ENCODE measurements around the gene CDH15.

The CDH15 gene, protein sequence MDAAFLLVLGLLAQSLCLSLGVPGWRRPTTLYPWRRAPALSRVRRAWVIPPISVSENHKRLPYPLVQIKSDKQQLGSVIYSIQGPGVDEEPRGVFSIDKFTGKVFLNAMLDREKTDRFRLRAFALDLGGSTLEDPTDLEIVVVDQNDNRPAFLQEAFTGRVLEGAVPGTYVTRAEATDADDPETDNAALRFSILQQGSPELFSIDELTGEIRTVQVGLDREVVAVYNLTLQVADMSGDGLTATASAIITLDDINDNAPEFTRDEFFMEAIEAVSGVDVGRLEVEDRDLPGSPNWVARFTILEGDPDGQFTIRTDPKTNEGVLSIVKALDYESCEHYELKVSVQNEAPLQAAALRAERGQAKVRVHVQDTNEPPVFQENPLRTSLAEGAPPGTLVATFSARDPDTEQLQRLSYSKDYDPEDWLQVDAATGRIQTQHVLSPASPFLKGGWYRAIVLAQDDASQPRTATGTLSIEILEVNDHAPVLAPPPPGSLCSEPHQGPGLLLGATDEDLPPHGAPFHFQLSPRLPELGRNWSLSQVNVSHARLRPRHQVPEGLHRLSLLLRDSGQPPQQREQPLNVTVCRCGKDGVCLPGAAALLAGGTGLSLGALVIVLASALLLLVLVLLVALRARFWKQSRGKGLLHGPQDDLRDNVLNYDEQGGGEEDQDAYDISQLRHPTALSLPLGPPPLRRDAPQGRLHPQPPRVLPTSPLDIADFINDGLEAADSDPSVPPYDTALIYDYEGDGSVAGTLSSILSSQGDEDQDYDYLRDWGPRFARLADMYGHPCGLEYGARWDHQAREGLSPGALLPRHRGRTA

DNA sequence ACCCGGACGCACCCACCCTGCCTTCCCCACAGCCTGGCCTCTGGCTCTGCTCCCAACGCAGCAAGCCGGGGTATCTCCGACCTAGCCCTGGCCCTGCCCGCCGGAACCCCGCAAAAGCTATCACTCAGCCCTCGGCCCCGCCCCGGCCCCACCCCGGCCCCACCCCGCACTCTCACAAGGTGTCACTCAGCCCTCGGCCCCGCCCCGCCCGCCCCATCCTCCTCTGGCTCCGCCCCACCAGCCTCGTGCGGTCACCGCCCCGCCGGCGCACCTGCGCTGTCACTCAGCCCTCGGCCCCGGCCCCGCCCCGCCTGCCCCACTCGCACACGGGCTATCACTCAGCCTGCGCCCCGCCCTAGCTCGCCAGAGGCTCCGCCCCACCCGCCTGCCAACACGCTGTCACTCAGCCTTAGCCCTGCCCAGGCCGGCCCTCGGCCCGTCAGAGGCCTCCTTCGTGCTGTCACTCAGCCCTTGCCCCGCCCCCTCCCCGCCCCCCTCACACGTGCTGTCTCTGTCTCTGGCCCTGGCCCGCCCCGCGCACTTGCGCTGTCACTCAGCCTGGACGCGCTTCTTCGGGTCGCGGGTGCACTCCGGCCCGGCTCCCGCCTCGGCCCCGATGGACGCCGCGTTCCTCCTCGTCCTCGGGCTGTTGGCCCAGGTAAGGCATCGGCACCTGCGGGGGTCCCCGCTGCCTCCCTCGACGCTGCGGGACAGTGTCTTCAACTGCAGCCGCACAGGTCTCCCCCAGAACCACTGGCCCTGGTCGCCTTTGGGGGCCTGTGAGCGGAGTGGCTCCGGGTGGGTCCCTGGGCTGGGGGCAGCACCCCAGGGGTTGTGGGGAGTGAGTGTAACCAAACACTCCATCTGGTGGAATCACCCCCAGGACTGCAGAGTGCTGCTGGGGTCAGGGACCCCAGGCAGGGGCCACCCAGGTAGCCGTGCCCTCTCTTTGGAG lies at the start of gene CDH15:
TSS of gene CDH15 (plus strand) at position 533 of the 955 bp plus-strand sequence. CDS start at position 617, 84 bp downstream.
- DNase-seq: peak; percentile 86

DNA sequence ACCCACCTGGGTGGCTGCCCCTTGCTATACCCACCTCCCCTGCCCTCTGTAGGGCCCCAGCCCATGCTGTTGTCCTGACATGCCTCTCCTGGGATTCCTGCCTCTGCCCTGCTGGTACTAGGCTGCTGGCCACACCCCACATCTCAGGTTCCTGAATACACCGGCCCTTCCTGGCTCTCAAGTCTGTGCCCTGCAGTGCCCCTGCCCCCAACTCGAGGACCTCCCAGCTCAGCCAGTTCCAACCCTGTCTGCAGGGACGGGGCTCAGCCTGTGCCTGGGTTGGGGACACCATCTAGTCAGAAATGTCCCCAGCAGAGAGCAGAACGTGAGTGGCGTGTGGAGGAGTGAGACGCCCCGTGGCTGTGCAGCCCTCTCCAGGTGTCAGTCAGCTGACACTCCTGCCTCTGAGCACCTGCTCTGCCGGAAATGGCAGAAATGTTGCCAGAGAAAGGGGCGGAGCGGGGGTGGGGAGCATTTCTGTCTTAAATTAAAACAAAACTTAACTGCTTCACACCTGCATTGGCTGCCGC lies 49.2 kb upstream of the CDH15 start:
- no peak for DNase-seq

DNA sequence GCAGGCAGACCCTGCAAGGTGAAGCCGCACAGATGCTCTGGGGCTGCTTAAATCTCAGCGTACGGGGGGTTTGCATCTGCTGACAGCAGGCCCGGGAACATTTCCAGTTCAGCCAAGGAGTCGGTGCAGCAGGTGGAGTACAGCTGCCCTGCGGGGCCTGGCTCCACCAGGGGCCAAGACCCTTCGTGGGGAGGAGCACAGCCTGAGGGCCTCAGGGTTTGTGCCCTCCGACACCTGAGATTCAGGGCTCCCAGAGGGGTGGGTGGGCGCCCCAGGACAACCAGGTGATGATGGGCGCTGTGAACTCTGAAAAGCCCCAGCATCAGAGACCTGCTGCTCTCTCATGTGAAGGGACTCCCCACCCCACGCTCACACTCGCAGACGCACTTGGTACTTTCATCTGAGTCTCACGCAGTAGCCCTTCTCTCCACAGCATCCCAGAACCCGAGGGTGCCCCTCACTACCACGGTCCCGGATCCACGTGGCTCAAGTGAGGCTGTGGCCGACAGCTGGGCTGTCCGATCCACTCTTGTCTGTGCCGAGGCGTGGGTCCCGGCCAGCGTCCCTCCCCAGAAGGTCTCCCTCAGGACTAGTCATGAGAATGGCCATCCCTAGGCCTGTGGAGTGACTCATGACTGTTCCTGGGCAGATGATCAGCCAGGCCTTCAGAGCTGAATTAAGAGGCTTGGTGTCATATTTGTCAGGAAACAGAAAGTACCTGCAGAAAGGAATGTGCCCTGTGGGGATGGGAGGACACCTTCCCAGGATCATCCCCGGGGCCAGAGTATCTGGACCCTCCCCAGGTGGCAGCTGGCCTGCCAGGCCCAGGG lies 48.3 kb upstream of the CDH15 start:
- no peak for DNase-seq

DNA sequence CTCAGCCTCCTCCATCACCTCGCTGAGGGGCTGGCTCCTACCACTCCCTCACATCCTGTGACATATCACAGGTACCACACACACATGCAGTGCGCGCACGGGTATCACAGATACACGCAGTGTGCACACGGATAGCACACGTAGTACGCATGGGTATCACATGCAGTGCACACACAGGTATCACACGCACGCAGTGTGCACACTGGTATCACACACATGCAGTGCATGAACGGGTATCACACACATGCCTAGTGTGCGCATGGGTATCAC lies 47.8 kb upstream of the CDH15 start:
- DNase-seq: no peak

GRCh38 chr16:89129378-89129777 lies 42.2 kb upstream of the CDH15 start:
- no peak for DNase-seq

GRCh38 chr16:89130448-89130847 lies 41.1 kb upstream of the CDH15 start:
- no peak for DNase-seq

GRCh38 chr16:89131783-89132182 lies 39.8 kb upstream of the CDH15 start:
- DNase-seq: no peak

DNA sequence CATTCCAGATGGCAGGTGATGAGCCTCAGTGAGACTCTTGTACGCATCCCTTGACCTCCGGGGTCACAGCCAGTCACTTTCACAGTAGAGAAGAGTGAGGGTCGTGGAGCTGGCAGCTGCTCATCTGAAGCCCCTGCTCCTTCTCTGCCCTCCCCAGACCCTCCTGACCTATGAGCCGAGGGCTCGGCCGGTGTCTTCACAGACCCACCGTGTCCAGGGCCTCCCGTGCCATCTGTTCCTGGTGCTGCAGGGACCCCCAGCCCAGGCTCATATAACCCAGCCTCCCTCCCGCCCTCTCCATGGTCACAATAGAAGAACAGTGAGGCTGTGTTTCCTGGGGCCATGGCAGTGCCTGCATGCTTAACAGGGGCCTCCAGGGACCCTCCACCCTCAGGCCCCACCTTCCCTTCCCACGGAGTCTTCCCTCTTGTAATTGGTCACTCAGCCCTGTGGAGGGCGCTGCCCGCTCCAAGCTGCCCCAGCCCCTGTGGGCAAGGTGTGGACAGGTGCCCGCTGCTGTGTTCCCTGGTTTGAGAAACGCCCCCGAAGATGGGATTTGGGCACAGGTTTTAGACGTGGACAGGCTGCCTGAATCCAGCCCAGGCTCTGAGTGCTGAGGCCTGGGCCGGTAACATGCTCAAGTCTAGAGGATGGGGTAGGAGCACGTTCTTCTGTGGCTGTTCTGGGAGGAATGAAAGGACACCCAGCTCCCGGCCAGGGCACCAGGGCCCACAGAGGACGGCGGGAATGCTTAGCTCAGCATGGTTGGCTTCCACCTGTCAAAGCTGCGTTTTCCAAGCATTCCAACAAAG lies 39.1 kb upstream of the CDH15 start:
- no peak for DNase-seq

DNA sequence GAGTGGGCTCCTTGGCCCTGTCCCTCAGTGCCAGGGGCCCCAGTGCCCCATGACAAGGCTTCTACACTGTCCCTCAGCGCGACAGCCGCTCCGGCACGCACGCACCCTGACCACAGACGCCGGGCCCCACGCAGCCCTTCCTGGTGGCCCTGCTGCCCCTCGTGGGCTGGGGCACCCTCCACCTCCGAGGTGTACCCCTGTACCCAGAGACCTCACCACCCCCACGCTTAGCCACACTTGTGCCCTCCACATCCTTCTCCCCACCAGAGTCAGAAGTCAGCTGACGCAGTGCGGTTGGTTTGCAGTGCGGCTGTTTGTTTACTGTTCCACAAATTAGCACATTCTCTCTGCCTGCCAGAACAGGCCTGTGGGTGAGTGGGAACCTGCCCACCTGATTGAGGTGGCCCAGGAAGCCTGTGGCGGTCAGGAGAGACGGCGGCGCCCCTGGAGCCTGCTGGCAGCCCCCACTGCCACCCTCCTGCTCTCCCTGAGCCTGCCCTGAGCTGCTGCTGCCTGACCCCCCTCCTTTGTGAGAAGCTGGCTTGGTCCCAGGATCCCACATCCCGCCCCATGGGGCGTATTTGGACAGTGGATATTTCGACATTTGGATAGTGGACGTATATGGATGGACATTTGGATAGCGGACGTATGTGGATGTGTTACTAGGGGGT lies 38.0 kb upstream of the CDH15 start:
- no peak for DNase-seq

DNA sequence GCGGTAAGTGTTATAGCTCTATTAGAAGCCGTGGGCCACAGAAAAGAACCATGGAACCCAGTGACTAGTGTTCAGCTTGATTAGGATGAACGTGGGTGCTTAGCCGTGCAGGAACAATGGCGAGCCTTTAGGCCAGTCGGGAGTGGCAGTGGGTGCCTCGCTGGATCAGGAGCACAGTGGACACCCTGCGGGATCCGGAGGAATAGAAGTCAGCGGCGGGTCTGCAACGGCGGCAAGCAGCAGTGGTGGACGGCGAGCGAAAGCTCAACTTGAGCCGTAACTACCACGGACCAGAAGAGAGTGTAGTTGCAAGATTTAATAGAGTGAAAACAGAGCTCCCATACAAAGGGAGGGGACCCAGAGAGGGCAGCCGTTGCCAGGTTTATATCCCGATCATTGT lies 37.3 kb upstream of the CDH15 start:
- no peak for DNase-seq

DNA sequence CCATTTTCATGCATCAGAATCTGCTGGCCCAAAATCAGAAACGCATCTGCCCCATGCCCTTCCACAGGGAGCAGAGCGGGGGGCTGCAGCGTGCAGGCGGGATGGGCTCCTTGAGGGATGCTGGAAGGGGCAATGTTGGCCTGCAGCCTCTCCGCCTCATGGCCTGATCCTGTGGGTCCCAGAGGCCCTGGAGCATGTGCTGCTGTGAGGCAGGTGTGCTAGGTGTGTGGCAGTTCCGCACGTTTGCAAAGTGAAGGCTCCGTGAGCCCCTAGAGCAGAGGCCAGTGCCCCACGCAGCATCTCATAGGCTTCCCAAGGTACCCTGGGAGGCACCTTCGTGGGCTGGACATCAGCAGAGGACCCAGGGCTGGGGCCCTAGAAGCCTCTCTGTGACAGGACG lies 36.4 kb upstream of the CDH15 start:
- DNase-seq: no peak

DNA sequence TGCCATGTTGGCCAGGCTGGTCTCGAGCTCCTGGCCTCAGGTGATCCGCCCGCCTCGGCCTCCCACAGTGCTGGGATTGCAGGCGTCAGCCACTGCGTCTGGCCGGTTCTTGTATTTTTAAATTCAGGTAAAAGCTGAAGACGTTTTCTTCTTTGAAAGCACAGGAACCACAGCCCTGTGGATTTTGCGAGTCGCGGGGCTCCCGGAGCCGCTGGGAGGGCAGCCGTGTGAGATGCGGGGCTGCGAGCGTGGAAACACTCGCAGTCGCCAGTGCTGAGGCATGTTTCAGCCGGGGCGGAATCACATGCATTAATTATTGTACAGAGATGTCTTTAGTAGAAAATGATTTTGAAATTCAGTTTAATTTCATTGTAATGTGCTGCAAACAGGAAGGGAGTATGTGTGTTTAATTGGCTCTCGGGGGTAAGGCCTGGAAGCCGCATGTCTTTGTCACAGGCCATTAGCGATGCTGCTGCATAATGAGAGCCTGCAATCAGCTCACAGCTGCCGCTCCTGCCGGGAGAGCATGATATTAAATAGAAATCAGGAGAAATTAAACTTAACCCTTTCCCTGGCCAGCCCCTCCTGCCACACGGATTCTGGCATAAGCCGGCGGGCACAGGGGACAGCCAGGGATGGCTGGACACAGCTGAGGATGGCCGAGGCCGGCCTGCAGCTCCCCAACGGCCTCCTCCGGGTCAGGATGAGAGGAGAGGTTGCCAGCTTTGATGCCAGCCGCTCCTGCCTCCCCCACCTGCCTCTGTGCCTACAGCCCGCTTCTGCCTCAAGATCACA lies 35.4 kb upstream of the CDH15 start:
- no peak for DNase-seq

GRCh38 chr16:89136931-89137330 lies 34.6 kb upstream of the CDH15 start:
- no peak for DNase-seq

DNA sequence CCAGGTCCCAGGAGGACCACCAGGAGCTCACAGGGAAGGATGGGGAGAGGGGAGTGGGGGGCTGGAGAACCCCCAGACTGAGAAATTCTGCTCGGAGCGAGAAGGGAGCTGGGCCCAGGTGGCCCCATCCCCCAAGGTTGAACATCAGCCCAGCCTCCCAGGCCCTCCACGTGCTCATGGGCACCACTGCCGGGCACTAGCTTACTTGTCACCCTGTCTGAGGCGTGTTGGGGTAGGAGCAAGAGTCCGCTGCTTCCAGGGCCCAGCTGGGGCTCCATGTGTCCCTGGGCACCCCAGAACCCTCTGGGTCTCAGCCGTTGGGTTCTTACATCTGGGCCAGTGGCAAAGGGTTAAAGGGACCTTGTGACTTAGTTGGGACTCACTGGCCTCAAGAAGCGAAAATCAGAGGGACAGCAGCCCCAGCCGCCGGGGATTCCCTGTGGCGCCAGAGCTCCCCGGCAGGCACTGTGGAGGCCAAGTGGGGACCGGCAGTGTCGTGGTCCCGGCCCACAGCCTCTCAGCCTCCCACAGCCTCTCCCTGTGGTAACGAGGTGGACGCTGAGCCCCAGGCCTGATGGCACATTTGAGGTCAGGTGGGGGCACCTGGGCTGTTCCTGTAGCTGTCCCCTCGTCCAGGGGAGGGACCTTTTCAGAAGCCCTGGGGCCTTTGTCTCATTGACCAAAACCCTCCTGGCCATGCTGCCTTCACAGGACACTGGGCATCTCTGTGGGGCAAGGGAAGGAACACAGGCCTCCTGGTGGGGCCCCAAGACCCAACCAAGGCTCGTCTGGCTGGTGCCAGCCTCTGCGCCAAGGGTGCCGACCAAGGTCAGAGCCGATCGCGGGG lies 33.7 kb upstream of the CDH15 start:
- no peak for DNase-seq

DNA sequence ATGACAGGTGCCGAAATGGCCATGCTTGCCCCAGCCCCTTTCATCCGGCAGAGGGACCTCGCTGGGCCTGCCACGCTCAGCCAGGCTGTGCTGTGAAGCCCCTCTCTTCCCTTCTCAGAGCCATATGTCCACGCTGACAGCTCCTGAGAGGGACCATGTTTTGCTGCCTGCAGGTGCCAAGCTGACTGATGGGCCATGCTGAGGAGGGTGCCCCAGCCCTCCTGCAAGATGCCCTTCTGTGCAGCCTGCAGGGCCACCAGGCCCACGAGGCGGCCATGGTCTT lies 33.1 kb upstream of the CDH15 start:
- DNase-seq: no peak

GRCh38 chr16:89138843-89139520 lies 32.6 kb upstream of the CDH15 start:
- DNase-seq: no peak

DNA sequence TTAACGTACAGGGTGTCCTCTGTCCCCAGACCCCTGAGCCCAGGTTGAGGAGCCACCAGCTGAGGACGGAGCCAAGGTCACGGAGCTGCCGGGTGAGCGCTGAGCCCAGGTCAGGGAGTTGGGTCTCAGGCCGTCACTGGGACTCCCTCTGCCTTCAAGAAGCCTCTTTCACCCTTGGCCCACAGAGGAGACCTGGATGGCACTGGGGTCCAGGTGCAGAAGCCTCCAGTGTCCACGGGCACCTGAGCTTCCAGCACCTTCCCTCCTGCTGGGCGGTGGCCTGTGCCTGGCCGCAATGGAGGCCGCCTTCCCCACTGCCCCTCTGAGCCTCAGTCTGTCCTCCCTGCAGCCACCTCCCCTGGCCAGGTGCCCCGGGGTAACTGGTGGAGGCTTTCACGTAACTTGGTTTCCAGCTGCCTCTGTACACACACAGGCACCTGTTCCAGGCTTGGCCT lies 31.6 kb upstream of the CDH15 start:
- no peak for DNase-seq

- no peak for DNase-seq
These were observed 31.1 kb upstream of the CDH15 start for GRCh38 chr16:89140401-89140800.
